Amniotic epithelial cell (primary cell): ENCODE data around the gene STAT6.

ENCODE experiments used
- DNase-seq: peaks from one replicate; pipeline ENCODE4 v3.0.0-alpha.2; 2010; ENCODE audit warnings: low read depth

Gene STAT6

GRCh38 chr12:57111031-57111734 is at the start of gene STAT6:
TSS of gene STAT6 (minus strand) at chr12:57111362. CDS start at chr12:57108278, 3,084 bp downstream.
- peak; percentile 93 for DNase-seq

GRCh38 chr12:57160741-57161140 is 49.6 kb upstream of the STAT6 start:
- no peak for DNase-seq

- DNase-seq: no peak
Measured at GRCh38 chr12:57160040-57160439, 48.9 kb upstream of the STAT6 start.

GRCh38 chr12:57159311-57159710 is 48.1 kb upstream of the STAT6 start:
- DNase-seq: no peak

GRCh38 chr12:57158665-57159064 is 47.5 kb upstream of the STAT6 start:
- no peak for DNase-seq

- no peak for DNase-seq
Measured at GRCh38 chr12:57158186-57158585, 47.0 kb upstream of the STAT6 start.

- no peak for DNase-seq
Measured at GRCh38 chr12:57157588-57158173, 46.5 kb upstream of the STAT6 start.

GRCh38 chr12:57156701-57157403 is 45.7 kb upstream of the STAT6 start:
- no peak for DNase-seq

- no peak for DNase-seq
Measured at GRCh38 chr12:57154804-57155434, 43.8 kb upstream of the STAT6 start.

GRCh38 chr12:57154076-57154475 is 42.9 kb upstream of the STAT6 start:
- no peak for DNase-seq

GRCh38 chr12:57153415-57153997 is 42.3 kb upstream of the STAT6 start:
- DNase-seq: no peak

- peak; percentile 55 for DNase-seq
Measured at GRCh38 chr12:57152639-57153038, 41.5 kb upstream of the STAT6 start.

GRCh38 chr12:57151741-57152630 is 40.8 kb upstream of the STAT6 start:
- peak; percentile 65 for DNase-seq

- DNase-seq: no peak
Measured at GRCh38 chr12:57150400-57151000, 39.3 kb upstream of the STAT6 start.

GRCh38 chr12:57149245-57149900 is 38.2 kb upstream of the STAT6 start:
- peak; percentile 95 for DNase-seq

- peak; percentile 82 for DNase-seq
Measured at GRCh38 chr12:57148469-57149244, 37.5 kb upstream of the STAT6 start.

GRCh38 chr12:57146961-57147944 is 36.1 kb upstream of the STAT6 start, which contains the start of gene LRP1-AS:
TSS of gene LRP1-AS (minus strand) at chr12:57147619.
- peak; percentile 87 for DNase-seq

- DNase-seq: no peak
Measured at GRCh38 chr12:57146092-57146491, 34.9 kb upstream of the STAT6 start.
